Testis (tissue), 3 donors: ENCODE measurements around the gene SMAD3. TPM values are rescaled to one million over a fixed set of nuclear protein-coding genes. Genes with fewer than 3 reads are reported as not detected.

ENCODE experiments used
- DNase-seq: peaks from one replicate; pipeline ENCODE4 v3.0.0-alpha.2; 2019
- H3K27ac ChIP-seq, 2 donors: fragments of 200-600 bp; sonication (generic); one replicate each; pipeline ENCODE4 v1.5.1; 2019
- H3K27me3 ChIP-seq: fragments of 200-600 bp; sonication (generic); one replicate; pipeline ENCODE4 v1.5.1; 2019
- H3K36me3 ChIP-seq: fragments of 200-600 bp; sonication (generic); one replicate; pipeline ENCODE4 v1.5.1; 2017; ENCODE audit warnings: low read depth; ENCODE audit errors: missing control alignments
- H3K4me1 ChIP-seq: fragments of 200-600 bp; sonication (generic); one replicate; pipeline ENCODE4 v1.5.1; 2019
- H3K4me3 ChIP-seq, 2 donors: fragments of 200-600 bp; sonication (generic); one replicate each; pipeline ENCODE4 v1.5.1; 2017 to 2019
- H3K9me3 ChIP-seq: fragments of 200-600 bp; sonication (generic); one replicate; pipeline ENCODE4 v1.5.1; 2017
- CTCF ChIP-seq, 3 experiments: fragments of 450-650 bp in 2 of 3; fragments of 200-600 bp in 1 of 3; sonication (generic) in 1 of 3; IDR thresholded peaks; one replicate each; pipeline ENCODE4 v1.5.1; 2016 to 2019; ENCODE audit warnings: antibody characterized with exemption in 3 of 3, mild to moderate bottlenecking in 2 of 3, moderate library complexity in 1 of 3
- POLR2A ChIP-seq: fragments of 450-650 bp; IDR thresholded peaks from one replicate; pipeline ENCODE4 v1.6.1; 2017; ENCODE audit warnings: antibody characterized with exemption, mild to moderate bottlenecking, moderate library complexity
- WGBS, 2 donors: methylation state at CpG; one replicate each; pipeline ENCODE4 v1.1.5; 2018; 5-methylcytosine and 5-hydroxymethylcytosine counted together
- intact Hi-C: fragments of 100-400 bp; cut with DNase I; formaldehyde crosslinking; loops from one replicate; pipeline ENCODE4 v1.15.1; 2023; ENCODE audit warnings: low total_unique reads
- polyA plus RNA-seq: library from polyadenylated mRNA; stranded (reverse); fragments of 350-450 nt; fragmentation: Illumina TruSeq; extraction: RNeasy Lipid Tissue Mini Kit (QIAGEN cat#74804); gene quantifications from one replicate; pipeline ENCODE4 v1.2.3, GENCODE V29; 2014; ENCODE audit warnings: low read depth, low replicate concordance; ENCODE audit not compliant: insufficient read depth
- total RNA-seq, 2 donors: library from RNA; depleted of rRNA; stranded (reverse); fragments of >200 nt; gene quantifications; one replicate each; pipeline ENCODE4 v1.2.3, GENCODE V29; 2016

SMAD3 gene
- total and polyA plus RNA-seq, 3 donors from 2014 or later = 11.4 to 31.6 (median 18.7) TPM

- 27 to 32% methylated on average over 12 of the region's 12 CpGs for WGBS, 2 donors
- TF ChIP-seq CTCF (IDR thresholded peaks at IDR 0.05) = no peak
- TF ChIP-seq POLR2A = no peak
- intact Hi-C loops = no loop called here
Observed at GRCh38 chr15:67080118-67080899, 14.9 kb downstream of the SMAD3 start.

GRCh38 chr15:67080900-67081431, 15.6 kb downstream of the SMAD3 start:
- WGBS, 2 donors = 35 to 53% methylated on average over 10 of the region's 10 CpGs
- peak; percentile 64 for DNase-seq
- Histone ChIP-seq H3K36me3 (no peaks in the 10 kb centered on the region), H3K27ac (peak overlapping the region; percentile 44 to 67), H3K4me3 (no peak overlapping the region), H3K9me3 (no peaks in the 10 kb centered on the region), H3K27me3 (no peaks in the 10 kb centered on the region), H3K4me1 (peaks cover 43% of the 10 kb centered on the region)
- TF ChIP-seq POLR2A (no peak), CTCF (IDR thresholded peaks at IDR 0.05) (no peak)
- intact Hi-C loops = no loop called here

More at GRCh38 chr15:67080118-67080899, 14.9 kb downstream of the SMAD3 start:
- Histone ChIP-seq H3K4me1 (peaks cover 42% of the 10 kb centered on the region), H3K4me3 (no peak overlapping the region), H3K36me3 (no peaks in the 10 kb centered on the region), H3K9me3 (no peaks in the 10 kb centered on the region), H3K27me3 (no peaks in the 10 kb centered on the region), H3K27ac (peak overlapping the region in 1 of 2 donors; percentile 44)
- peak; percentile 81 for DNase-seq

- 54 to 62% methylated on average over 3 of the region's 3 CpGs for WGBS, 2 donors
- H3K4me1 ChIP-seq = peaks cover 48% of the 10 kb centered on the region
- no peaks in the 10 kb centered on the region for H3K36me3 ChIP-seq
- no peak for TF ChIP-seq CTCF (IDR thresholded peaks at IDR 0.05)
- no peak for TF ChIP-seq POLR2A
- H3K9me3 ChIP-seq = no peaks in the 10 kb centered on the region
- no peak for DNase-seq
- H3K4me3 ChIP-seq = no peak overlapping the region
- H3K27ac ChIP-seq = no peak overlapping the region
- intact Hi-C loops = no loop called here
- H3K27me3 ChIP-seq = no peaks in the 10 kb centered on the region
Observed at GRCh38 chr15:67082007-67082536, 16.7 kb downstream of the SMAD3 start.

- DNase-seq = no peak
- Histone ChIP-seq H3K36me3 (no peaks in the 10 kb centered on the region), H3K4me3 (no peak overlapping the region), H3K27ac (peak overlapping the region in 1 of 2 donors; percentile 8), H3K27me3 (no peaks in the 10 kb centered on the region), H3K4me1 (peaks cover 56% of the 10 kb centered on the region), H3K9me3 (no peaks in the 10 kb centered on the region)
- intact Hi-C loops = no loop called here
- TF ChIP-seq POLR2A (no peak), CTCF (IDR thresholded peaks at IDR 0.05) (no peak)
- 73 to 82% methylated on average over 7 to 12 of the region's 12 CpGs for WGBS, 2 donors
Observed at GRCh38 chr15:67083135-67083762, 17.8 kb downstream of the SMAD3 start.
